ENCODE measurements around the gene ROR1.

Gene ROR1

DNA sequence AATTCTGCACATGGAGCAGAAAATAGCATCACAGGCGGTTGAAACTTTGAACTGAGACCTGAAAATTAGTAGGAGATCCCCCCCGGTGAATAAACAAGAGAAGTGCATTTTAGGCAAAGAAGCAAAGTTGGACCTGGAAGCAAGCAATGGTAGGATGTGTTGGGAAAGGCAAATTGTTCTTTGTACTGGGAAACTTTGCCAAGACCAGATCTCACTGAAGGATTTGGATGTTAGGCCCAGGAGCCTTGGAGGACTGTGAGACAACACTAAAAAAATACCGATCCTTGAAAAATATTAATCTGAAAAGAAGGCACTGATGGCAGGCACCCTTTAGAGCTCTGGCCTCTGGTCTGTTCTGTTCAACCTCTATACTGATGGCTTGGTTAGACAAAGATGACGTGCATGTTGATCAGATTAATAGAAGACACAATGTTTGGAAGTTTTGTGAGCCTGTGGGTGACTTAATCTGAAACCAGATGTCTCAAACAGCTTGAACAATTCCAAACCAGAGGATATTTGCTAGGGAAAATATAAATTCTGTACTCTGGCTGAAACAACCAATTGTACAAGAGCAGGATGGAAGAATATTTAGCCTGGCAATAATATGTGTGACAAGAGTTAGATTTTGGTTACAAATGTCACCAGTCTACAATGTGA lies 108.4 kb downstream of the ROR1 start:
- DNase-seq (ENCODE audit: low read depth in 2 of 2): no peak

DNA sequence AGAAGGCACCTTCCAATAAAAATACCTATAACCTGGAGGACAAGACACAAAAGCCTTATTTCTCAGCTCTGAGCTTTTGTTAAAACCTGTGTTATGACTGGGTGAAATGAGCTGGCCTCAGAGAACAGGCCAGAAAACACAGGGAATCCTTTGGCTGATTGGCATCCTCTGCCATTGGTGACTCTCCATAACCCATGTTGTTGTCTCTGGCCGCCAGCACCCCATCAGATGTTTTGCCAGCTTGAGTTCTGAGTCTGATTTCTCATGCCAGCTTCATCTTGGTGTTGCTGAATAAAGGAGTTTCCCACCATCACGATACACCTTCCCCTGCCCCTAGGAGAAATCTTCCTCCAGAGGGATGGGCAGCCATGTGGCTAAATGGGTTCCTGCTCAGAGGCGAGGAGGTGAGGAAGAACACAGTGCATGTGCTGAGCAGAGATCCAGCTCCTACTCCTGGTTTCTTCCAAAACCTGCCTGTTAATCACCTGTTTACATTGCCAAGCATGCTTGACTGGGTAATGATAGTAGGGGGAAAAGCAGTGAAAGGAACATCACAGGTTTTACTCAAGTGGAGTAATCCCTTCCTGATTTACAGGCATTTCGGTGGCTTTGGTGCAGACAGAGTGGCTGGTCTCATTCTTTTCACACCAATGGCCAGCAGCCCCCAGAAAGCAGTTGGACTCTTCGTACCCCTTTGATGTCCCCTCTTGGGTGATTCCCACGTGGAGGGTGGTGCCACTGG lies 109.8 kb downstream of the ROR1 start:
- no peak for DNase-seq (ENCODE audit: low read depth in 2 of 2)

DNA sequence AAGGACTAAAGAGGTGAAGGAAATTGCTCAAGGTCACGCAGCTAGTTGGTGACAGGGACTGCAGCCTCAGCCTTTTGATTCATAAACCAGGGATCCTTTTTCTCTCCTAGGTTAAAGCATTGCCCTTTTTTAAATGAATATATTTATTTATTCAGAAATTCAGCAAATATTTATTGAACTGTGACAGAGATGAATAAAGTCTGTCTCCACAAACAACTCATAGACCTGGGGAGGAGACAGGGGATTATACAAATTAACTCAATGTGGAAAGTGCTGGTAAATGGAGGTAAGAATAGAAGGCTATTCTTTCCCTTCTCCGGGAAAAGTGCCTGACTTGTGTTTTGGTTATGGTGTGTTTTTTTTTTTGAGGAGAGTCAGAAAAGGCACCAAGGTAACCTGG lies 110.7 kb downstream of the ROR1 start:
- no peak for DNase-seq (ENCODE audit: low read depth in 2 of 2)

DNA sequence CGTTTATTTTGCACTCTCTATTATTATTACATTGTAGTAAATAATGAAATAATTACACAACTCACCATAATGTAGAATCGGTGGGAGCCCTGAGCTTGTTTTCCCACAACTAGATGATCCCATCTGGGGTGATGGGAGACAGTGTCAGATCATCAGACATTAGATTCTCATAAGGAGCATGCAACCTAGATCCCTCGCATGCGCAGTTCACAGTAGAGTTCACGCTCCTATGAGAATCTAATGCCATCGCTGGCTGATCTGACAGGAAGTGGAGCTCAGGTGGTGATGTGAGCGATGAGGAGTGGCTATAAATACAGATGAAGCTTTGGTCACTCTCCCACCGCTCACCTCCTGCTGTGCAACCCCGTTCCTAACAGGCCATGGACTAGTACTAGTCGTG lies 112.1 kb downstream of the ROR1 start:
- DNase-seq (ENCODE audit: low read depth in 2 of 2): no peak

DNA sequence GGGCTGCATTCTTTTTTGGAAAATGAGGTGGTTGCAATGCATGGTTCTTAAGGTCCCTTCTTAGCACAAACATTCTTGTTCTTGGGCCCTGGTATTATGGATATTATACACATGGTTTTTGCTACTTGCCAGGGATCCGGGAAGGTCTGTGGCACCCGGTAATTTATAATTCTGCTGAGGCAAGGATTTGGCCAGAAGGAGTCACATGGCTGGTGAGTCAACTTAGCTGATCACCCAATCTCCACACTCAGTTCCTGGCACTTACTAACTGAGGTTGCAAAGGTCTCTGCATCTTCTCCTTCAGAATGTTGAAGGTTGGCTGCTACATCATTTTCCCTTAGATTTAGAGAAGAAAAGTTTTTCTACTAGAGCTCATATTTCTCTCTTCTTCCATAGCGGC lies 112.5 kb downstream of the ROR1 start:
- no peak for DNase-seq (ENCODE audit: low read depth in 2 of 2)

DNA sequence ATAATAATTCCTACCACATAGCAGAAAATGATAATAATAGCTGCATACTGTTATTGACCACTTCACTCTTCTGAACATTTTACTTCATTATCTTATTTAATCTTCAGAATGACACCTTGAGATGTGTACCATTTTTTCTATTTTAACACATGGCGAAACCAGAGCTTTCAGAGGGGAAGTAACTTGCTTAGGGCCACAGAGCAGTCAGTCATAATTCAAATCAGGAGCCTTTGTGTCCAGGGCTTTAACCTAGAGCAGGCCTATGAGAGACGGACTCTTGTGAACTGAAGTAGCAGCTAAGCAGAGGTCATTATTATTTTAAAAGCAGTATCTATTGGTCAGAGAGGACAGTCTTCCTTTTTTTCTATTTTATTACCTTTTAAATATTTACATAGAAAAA lies 114.0 kb downstream of the ROR1 start:
- DNase-seq (ENCODE audit: low read depth in 2 of 2): no peak

DNA sequence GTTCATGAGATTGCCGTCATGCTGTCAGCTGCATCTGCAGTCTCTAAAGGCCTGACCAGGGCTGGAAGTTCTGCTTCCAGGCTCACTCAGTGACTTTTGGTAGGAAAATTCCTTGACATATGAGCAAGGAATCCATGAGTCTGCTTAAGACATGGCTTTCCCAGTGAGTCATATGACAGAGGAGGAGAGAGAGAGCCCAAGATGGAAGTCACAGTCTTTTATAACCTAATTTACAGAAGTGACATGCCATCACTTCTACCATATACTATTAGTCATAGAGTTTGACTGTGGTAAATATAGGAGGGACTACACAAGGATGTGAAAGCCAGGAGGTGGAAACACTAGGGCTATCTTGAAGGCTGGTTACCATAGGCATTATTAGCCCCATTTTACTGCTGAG lies 115.2 kb downstream of the ROR1 start:
- no peak for DNase-seq (ENCODE audit: low read depth in 2 of 2)

DNA sequence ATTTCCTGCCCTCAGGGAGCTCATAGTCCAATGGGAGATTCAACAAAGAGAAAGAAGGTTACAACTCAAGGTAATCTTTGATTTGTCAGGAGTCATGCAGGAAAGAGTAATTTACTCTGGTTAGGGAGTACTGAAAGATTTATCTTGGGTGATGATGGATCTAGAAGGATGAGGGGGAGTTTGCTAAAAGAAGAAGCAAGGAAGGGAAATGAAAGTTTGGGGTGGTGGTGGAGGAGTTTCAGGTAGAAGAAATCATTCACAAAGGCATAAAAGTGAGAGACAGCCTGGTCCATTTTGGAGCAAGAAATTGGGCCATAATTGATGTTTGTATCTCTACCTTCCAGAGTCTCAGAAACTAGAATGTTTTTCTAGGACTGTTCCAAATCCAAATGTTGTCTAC lies 116.7 kb downstream of the ROR1 start:
- no peak for DNase-seq (ENCODE audit: low read depth in 2 of 2)

DNA sequence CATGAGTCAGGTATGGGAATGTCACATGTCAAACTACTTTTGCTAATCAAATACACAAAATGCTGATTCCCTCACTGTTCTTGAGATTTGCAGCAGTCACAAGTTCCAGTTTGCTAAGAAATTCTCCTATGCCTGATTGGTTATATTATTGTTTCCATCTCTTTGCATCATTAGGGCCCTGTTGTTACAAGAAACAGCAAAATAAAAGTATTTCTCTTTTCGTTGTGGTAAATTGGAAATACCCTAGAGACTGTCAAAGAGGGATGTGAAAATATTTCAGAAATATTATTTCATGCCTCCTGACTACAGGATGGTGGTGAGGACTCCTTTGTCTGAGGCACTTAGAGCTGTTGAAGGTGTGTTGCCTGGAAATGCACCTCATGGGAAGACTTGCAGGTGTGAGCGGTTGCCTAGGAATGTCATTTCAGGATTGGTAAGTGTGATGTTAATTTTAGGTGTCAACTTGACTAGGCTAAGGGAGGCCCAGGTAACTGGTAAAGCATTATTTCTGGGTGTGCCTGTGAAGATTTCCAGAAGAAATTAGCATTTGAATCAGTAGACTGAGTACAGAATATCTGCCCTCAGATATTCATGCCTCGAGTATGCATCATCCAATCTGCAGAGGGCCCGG lies 117.4 kb downstream of the ROR1 start:
- no peak for DNase-seq (ENCODE audit: low read depth in 2 of 2)

DNA sequence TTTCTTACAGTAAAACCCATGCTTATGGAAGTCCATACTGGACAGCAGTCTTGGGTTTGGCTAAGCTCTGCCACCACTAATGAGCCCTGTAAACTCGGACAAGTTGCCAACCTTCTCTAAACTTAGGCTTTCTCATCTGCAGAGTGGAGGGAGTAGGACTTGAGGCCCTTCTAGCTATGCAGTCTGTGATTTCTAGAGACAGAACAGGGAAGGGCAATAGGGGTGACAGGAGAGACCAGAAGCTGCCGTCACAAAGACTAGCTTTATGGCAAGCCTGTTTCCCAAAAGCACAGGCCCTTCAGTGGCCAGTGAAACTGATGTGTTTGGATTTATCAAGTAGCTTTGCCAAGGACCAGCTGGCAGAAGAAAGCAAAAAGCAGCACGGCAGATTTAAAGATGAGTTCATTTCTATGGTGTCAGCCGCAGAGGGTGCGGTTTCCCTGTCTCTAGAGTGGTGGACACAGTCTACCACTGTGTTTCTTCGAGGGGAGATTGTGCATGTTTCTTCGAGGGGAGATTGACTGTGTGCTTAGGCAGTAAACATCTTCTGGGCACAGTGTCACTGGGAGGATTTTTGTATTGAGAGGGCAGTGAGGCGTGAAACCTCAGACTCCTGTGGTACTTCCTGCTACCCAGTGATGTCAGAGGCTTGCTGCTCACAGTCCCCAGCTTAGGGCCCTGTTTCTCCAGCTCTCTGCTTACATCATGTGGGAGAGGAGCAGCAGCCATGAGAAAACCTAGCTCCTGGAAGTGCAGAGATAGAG lies 119.0 kb downstream of the ROR1 start:
- no peak for DNase-seq (ENCODE audit: low read depth in 2 of 2)

DNA sequence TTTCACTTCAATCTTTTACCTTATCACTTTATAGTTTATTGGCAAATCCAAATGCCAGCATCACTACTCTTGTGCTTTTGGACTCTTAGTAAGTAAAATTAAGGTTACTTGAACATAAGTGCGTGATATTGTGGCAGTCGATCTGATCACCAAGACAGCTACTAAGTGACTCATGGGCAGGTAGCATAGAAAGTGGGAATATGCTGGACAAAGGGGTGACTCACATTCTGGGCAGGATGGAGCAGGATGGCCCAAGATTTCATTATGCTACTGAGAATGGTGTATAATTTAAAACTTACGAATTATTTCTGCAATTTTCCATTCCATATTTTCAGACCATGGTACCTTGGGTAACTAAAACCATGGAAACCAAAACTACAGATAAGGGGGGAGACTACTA lies 120.2 kb downstream of the ROR1 start:
- DNase-seq (ENCODE audit: low read depth in 2 of 2): no peak

DNA sequence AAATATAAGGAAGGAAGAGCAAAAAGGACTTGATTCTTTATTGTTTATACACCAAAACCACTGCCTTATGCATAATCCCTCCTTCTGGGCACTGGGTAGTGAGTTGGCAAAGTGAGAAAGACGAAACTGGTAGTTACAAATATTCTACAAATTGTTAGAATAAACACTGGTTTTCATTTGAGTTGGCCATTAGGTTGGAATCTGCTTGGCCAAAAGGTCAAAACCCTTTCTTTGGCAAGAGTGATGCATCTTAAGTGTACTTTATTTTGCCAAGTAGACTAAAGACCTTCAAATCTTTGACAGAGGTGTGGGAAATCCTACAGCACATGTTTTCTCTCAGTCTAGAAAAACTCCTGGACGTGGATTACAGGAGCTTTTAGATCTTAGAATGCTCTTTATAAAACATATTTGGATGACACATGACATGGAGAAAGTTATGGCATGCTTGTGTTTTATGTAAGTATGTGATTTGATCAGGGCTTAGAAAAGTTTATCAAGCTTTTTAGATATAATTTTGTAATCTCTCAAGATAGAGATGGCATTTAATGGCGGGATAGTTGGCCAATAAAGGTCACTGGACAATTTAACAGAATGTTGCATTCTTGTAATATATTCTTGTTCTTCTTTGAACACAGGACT lies 120.9 kb downstream of the ROR1 start:
- no peak for DNase-seq (ENCODE audit: low read depth in 2 of 2)

DNA sequence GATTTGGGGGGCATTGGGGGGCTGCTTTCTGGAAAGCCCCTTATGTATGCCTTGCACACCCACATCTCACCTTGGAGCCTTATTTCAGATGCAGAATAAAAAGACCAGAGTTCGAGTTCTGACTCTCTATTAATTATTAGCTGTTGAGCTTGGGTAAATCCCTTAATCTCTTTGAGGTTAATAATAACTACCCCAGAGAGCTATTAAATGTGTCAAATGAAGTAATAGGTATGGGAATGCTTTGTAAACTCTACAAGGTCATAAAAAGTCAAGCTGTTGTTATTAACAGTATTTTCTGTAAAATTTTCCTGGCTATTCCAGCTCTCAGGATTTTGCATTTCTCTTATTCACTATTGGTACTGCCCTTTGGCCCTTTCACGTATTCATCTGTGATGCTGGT lies 122.9 kb downstream of the ROR1 start:
- DNase-seq (ENCODE audit: low read depth in 2 of 2): no peak

DNA sequence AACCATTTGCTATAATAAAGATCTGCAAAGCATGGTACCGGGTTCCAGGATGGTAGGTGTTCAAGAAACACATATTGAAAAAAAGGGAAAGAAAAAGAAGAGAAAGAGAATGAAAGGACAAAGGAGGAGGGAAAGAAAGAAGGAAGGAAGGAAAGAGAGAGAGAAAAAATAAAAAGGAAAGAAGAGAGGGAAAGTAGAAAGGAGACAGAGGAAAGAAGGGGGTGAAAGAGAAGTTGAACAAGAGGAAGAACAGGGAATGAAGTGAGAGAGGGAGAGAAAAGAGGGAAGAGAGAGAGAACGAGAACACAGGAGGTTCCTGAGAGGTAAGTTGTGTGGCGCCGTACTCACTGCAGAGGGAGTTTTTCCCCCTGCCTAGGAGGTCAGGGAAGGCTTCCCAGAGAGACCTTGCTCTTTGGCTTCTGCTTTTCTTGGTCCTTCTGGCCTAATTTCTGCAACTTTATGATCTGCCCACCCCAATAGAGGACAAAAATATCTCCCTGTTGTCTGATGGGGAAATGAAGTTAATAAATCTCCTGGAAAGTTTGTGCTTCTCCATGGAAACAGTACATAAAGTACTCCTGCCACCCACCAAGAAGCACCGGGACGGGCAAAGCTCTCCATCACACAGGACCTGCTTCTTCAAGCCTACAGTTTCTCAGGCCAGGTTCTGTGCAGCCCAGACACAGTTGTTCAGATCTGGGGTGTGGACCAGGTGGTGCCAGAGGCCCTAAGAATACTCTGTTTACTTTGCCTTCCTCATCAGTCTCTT lies 124.8 kb downstream of the ROR1 start:
- DNase-seq (ENCODE audit: low read depth in 2 of 2): no peak

DNA sequence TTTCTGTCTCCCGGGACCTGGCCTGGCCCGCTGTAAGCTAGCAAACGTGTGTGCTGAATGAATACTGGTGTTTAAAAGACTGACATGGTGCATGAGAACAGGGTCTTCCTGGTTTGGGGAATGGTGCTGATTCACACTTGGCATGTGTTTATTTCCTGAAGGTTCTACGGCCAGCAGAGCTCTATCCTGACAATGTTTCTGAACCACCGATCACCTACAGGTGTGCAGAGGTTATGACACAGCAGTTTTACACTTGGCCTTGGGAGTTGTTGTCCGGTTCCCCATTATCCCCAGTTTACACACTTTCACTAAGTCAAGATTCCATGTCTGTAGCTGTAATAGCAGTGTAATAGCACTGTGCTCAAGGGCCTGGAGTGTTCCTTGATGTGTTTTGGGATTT lies 127.3 kb downstream of the ROR1 start:
- no peak for DNase-seq (ENCODE audit: low read depth in 2 of 2)

DNA sequence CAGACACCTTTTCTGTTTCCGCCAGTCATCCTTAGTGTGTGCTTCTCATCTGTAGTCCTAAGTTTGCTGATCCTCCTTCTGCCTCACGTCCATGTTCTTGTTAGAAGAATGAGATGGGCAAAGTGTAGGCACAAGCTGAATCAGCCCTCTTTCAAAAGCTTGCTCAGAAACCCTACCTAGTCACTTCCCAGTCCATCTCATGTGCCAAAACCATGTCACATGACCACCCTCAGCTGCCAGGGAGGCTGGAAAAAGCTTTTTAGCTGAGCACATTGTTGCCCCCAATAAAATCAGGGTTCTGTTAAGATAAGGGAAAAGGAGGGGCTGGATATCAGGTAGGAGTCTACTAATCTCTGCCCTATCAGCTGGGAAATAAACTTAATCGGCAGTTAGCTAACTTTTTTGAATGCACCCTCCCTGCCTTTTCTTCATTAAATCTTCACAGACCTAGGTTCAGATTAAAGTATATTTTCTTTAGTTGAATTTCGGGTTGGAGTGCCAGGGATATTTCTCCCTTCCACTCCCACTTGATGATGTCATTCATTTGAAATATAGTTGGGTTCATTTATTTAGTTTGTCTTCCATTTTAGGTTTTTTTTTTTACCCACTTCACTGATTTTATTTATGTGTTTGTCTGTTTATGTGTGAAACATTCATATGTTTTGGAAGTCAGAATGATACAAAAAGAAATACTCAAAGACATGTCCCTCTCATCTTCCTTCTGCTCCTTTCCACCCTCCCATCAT lies 129.2 kb downstream of the ROR1 start:
- DNase-seq (ENCODE audit: low read depth in 2 of 2): no peak

DNA sequence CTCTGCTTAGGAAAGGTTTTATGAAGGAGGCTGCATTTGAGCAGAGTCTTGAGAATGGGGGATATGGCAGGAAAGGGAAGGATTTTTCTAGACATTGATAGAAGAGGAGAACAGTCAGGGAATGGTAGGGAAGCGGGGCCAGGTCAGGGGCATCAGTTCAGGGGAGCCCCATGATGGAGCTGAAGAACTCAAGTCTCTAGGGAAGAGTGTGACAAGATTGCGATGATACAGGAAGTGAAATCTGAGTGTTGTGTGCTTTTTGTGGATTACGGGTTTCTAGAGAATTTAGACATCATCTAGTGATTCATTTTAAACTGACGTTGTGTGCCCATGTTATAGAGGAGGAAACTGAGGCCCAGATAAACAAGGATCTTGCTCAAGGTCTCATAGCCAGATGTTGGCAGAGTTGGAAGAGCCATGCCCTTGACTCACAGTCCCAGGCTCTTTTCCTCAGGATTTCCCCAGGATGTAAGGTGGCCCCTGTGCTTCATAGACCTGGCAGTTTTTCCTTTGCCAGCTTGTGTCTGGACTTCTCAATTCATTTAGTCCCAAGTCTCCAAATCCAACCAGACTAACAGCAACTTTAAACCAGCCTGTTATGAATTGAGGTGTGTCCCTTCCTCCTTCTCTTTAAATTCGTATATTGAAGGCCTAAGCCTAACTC lies 130.3 kb downstream of the ROR1 start:
- DNase-seq (ENCODE audit: low read depth in 2 of 2): no peak

DNA sequence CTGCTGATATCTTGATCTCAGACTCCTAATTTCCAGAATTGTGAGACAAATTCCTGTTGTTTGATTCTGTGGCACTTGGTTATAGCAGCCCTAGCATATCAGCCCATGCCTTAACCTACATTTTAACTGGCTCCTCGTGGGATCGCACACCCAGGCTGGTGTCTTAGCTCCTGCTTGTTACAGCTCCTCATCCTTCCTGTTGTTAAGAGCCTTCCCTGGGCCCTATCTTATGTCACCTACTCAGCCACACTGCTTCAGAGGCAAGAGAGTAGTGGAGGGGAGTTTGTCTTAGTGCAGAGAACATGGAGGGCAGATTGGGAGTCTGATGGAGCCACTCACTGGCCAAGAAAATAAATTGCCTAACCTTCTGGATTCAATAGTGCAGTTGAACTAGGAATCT lies 131.0 kb downstream of the ROR1 start:
- no peak for DNase-seq (ENCODE audit: low read depth in 2 of 2)

DNA sequence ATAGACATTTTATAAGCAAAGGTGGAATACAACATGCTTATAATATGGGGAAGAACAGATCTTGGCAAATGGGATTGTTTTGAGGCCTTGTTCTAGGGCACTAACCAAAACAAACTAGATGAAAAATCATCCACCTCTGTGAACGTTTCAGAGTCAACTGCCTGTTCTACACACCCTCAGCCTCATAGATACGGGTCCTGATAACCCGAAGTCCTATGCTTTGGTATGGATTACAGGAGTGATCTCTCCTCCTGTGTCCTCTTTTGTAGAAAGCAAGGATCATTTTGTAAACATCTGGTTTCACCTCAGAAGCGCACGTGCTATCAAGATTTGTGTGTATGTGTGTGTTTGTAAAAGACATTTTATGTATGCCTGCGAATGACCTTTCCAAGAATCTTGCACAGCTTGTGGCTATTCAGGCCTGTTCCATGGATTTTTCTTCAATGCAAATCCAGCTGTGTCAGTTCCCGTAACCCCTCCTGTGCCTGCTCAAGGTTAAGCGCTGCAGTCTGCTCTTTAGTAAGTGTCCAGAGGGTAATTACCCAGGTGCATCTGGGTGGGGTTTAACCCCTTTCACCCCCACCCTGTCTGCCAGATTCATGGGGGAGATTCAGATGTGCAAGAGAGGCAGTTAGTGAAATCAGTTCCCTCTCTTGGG lies 132.4 kb downstream of the ROR1 start:
- DNase-seq (ENCODE audit: low read depth in 2 of 2): no peak

DNA sequence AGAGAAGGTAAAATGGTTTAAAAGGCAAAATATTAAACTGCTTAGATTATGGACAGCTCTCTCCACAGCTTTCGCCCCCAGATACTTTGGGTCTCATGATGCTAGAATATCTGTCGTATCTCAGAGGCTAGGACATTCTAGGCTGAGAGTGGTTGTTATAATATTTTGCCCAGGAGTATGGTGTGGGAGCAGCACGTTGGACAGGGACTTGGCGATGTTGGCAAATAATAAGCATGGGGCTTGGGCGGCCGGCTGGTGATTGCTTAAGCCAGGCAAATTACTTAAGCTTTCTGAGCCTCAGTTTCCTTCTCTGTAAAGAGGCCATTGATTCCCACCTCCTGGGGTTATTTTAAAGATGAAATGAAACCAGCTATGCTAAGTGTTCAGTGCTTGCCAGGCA lies 133.2 kb downstream of the ROR1 start:
- no peak for DNase-seq (ENCODE audit: low read depth in 2 of 2)
